OCI-LY1 (cell line): ENCODE measurements around the gene RAB39B.

Source experiments
- H2AFZ ChIP-seq: fragments of 200-600 bp; sonication (generic), shearing (Covaris generic); 2 replicates; pipeline ENCODE4 v1.6.0; 2014; ENCODE audit warnings: antibody characterized with exemption, mild to moderate bottlenecking, low read length
- H3F3A ChIP-seq: fragments of 200-600 bp; sonication (generic), shearing (Covaris generic); 2 replicates; pipeline ENCODE4 v1.6.0; 2014; ENCODE audit warnings: mild to moderate bottlenecking, antibody characterized with exemption, low read length, moderate library complexity; ENCODE audit not compliant: insufficient read depth
- H3K27ac ChIP-seq: fragments of 200-600 bp; sonication (generic); 2 replicates; pipeline ENCODE4 v1.5.1; 2014; ENCODE audit warnings: low read length, mixed run types, mild to moderate bottlenecking, low read depth; ENCODE audit not compliant: poor library complexity, severe bottlenecking
- H3K27me3 ChIP-seq: fragments of 200-600 bp; sonication (generic); 2 replicates; pipeline ENCODE4 v1.6.0; 2014; ENCODE audit warnings: antibody characterized with exemption, mild to moderate bottlenecking, low read length, moderate library complexity; ENCODE audit not compliant: insufficient read depth
- H3K36me3 ChIP-seq: fragments of 200-600 bp; sonication (generic); 2 replicates; pipeline ENCODE4 v1.6.1; 2014; ENCODE audit warnings: mild to moderate bottlenecking, antibody characterized with exemption, low read length, moderate library complexity, mixed read lengths; ENCODE audit not compliant: insufficient read depth
- H3K4me1 ChIP-seq: fragments of 200-600 bp; sonication (generic); 2 replicates; pipeline ENCODE4 v1.5.1; 2014; ENCODE audit warnings: mild to moderate bottlenecking, low read length, moderate library complexity; ENCODE audit not compliant: insufficient read depth, severe bottlenecking
- H3K4me2 ChIP-seq: fragments of 200-600 bp; sonication (generic), shearing (Covaris generic); 2 replicates; pipeline ENCODE4 v1.6.1; 2014; ENCODE audit warnings: low read length
- H3K4me3 ChIP-seq: fragments of 200-600 bp; sonication (generic); 2 replicates; pipeline ENCODE4 v1.5.1; 2014; ENCODE audit warnings: low read length, low read depth, mild to moderate bottlenecking, mixed read lengths; ENCODE audit not compliant: poor library complexity, severe bottlenecking
- H3K79me2 ChIP-seq: fragments of 200-600 bp; shearing (Covaris generic); 2 replicates; pipeline ENCODE4 v1.6.1; 2016; ENCODE audit warnings: mixed run types, low read length, mixed read lengths; ENCODE audit not compliant: insufficient read depth
- H3K9ac ChIP-seq: fragments of 200-600 bp; sonication (generic), shearing (Covaris generic); 2 replicates; pipeline ENCODE4 v1.6.1; 2014; ENCODE audit warnings: mild to moderate bottlenecking, low read length, mixed read lengths
- H3K9me2 ChIP-seq: fragments of 200-600 bp; sonication (generic), shearing (Covaris generic); 2 replicates; pipeline ENCODE4 v1.6.1; 2014; ENCODE audit warnings: low read depth, mild to moderate bottlenecking, low read length, mixed read lengths
- H3K9me3 ChIP-seq: fragments of 200-600 bp; shearing (Covaris generic); 2 replicates; pipeline ENCODE4 v1.6.1; 2014; ENCODE audit warnings: low read length, mixed read lengths
- H4K20me1 ChIP-seq: fragments of 200-600 bp; sonication (generic), shearing (Covaris generic); 2 replicates; pipeline ENCODE4 v1.6.0; 2016; ENCODE audit warnings: mild to moderate bottlenecking, low read length; ENCODE audit not compliant: insufficient read depth
- EZH2 ChIP-seq: fragments of 200-600 bp; sonication (generic), shearing (Covaris generic); IDR thresholded peaks from 2 replicates; pipeline ENCODE4 v1.8.0; 2017; ENCODE audit warnings: borderline replicate concordance, mixed run types, mild to moderate bottlenecking, antibody characterized with exemption, low read length, moderate library complexity, mixed read lengths
- TF ChIP-seq, protein P1 (sequence below): fragments of 200-600 bp; sonication (generic), shearing (Covaris generic); IDR thresholded peaks from 2 replicates; pipeline ENCODE4 v1.5.1; 2017; ENCODE audit warnings: mild to moderate bottlenecking, antibody characterized with exemption, low read length, moderate library complexity, mixed read lengths

Gene RAB39B

DNA sequence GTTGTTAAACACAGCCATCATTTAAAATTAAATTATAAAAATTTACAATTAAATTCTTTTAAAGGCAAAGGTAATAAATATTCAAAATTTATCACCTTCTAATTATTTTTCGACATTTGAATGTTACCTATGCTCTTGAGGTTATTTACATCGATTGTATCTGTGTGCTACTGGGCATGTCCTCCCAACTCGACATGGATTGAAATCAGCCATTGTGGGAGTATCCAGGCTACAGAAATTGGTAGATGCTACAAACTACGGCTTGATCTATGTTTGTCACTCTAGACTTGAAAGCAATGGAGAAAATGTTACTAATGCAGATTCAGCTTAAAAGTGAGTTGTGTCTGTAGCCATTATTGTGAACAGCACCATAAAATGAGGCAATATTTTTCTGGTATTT is 50.6 kb downstream of the RAB39B start:
- no peak overlapping the region for H3K27ac ChIP-seq
- H3K9me3 ChIP-seq, result no peaks in the 10 kb centered on the region
- no peaks in the 10 kb centered on the region for H3K27me3 ChIP-seq
- H3K4me2 ChIP-seq, result no peak overlapping the region
- H2AFZ ChIP-seq, result no peak overlapping the region
- no peaks in the 10 kb centered on the region for H3K9me2 ChIP-seq
- H3K36me3 ChIP-seq, result no peaks in the 10 kb centered on the region
- peaks cover 19% of the 10 kb centered on the region for H3K4me1 ChIP-seq
- TF ChIP-seq EZH2, result no peak
- TF ChIP-seq, protein P1, sequence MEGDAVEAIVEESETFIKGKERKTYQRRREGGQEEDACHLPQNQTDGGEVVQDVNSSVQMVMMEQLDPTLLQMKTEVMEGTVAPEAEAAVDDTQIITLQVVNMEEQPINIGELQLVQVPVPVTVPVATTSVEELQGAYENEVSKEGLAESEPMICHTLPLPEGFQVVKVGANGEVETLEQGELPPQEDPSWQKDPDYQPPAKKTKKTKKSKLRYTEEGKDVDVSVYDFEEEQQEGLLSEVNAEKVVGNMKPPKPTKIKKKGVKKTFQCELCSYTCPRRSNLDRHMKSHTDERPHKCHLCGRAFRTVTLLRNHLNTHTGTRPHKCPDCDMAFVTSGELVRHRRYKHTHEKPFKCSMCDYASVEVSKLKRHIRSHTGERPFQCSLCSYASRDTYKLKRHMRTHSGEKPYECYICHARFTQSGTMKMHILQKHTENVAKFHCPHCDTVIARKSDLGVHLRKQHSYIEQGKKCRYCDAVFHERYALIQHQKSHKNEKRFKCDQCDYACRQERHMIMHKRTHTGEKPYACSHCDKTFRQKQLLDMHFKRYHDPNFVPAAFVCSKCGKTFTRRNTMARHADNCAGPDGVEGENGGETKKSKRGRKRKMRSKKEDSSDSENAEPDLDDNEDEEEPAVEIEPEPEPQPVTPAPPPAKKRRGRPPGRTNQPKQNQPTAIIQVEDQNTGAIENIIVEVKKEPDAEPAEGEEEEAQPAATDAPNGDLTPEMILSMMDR, result no peak
- H3K79me2 ChIP-seq, result peaks cover 19% of the 10 kb centered on the region
- no peak overlapping the region for H3K9ac ChIP-seq
- H4K20me1 ChIP-seq, result no peaks in the 10 kb centered on the region
- no peaks in the 10 kb centered on the region for H3F3A ChIP-seq
- no peak overlapping the region for H3K4me3 ChIP-seq

DNA sequence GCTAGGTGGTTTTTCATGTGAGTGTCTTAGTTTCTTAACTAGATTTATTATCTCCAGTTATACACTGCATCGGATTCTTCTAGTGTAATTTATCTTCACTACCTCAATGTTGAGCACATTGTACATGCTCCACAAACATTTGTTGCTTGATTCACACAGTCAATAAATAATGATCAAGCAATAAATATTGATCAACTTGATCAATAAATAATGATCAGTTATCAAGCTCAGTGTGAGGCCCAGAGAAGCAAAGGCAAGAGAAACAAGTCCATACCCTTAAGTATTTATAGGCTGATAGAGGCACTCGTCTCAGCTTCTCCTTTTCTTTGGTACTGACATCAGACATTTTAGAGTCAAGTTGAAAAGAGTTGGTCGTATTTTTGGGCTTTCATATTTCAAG is 53.1 kb downstream of the RAB39B start:
- H3K4me1 ChIP-seq, result peaks cover 5% of the 10 kb centered on the region
- no peak overlapping the region for H3K9ac ChIP-seq
- H3K9me3 ChIP-seq, result no peaks in the 10 kb centered on the region
- no peak overlapping the region for H2AFZ ChIP-seq
- no peaks in the 10 kb centered on the region for H4K20me1 ChIP-seq
- H3K79me2 ChIP-seq, result no peaks in the 10 kb centered on the region
- no peaks in the 10 kb centered on the region for H3K27me3 ChIP-seq
- no peak overlapping the region for H3K4me2 ChIP-seq
- H3K4me3 ChIP-seq, result no peak overlapping the region
- H3K27ac ChIP-seq, result no peak overlapping the region
- H3K9me2 ChIP-seq, result no peaks in the 10 kb centered on the region
- H3K36me3 ChIP-seq, result no peaks in the 10 kb centered on the region
- TF ChIP-seq, protein P1, result no peak
- no peak for TF ChIP-seq EZH2
- H3F3A ChIP-seq, result no peaks in the 10 kb centered on the region
